ENCODE measurements around the gene RNF4. TPM values are rescaled to one million over a fixed set of nuclear protein-coding genes. Genes with fewer than 3 reads are reported as not detected.

Gene RNF4, protein sequence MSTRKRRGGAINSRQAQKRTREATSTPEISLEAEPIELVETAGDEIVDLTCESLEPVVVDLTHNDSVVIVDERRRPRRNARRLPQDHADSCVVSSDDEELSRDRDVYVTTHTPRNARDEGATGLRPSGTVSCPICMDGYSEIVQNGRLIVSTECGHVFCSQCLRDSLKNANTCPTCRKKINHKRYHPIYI
- 64.0 and 75.7 TPM in 2 replicates for total RNA-seq

GRCh38 chr4:2468456-2469191 lies at the start of gene RNF4:
TSS of gene RNF4 (plus strand) at chr4:2469106. CDS start at chr4:2490494, 21,388 bp downstream.

DNA sequence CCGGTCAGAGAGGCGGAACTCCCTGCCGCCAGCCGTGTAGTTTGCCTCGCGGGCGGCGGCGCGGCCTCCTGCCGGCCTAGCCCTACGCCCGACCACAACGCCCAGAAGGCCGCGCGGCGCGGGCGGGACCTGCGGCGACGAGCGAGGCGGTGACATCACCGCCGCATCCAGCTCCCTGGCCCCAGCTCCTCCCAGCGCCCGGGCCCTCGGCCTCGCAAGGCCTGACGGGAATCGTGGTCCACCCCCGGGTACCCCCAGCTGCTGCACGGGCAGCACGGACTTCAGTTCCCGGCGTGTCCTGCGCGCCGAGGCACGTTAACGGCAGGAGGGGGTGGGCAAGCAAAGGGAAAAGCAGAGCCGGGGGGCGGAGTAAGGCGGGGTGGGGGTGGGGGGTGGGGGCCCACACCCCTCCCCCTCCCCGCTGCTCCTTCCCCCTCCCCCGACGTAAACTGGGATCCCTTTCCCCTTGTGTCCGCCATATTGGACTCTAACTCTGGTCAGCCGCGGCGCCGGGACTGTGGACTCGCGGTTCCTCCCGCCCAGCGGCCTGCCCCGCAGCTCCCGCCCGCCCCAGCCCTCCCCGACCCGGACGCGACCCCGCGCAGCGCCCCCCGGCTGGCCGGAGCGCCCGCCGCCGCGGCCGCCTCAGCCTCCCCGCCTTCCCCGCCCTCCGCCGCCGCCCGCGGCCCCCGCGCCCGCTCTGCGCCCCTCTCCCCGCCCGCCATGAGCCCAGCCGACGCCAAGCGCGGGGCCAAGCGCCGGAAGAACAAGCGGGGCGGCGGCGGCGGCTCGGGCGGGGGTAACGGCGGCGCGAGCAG lies 67.5 kb downstream of the RNF4 start, which contains the start of gene FAM193A:
FAM193A (plus strand) TSS at position 455 of the 818 bp plus-strand sequence; CDS start at position 724, 269 bp downstream.

Other genes starting within 250 kb of the RNF4 start
- 10.4 and 20.4 TPM in 2 replicates for gene HAUS3, start 227.0 kb upstream of the RNF4 start, total RNA-seq
- 1.6 and 4.1 TPM in 2 replicates for gene POLN, start 227.0 kb upstream of the RNF4 start, total RNA-seq
- gene MXD4, start 207.0 kb upstream of the RNF4 start, total RNA-seq, result 38.3 and 55.5 TPM in 2 replicates
- 1.9 and 3.3 TPM in 2 replicates for gene ZFYVE28, start 50.5 kb upstream of the RNF4 start, total RNA-seq
- gene CFAP99, start 50.2 kb upstream of the RNF4 start, total RNA-seq, result not detected in 2 replicates
- 6.5 and 7.1 TPM in 2 replicates for gene FAM193A, start 67.5 kb downstream of the RNF4 start, total RNA-seq